Tibial nerve (tissue), 4 donors: ENCODE data around the gene EPG5. TPM values are rescaled to one million over a fixed set of nuclear protein-coding genes. Genes with fewer than 3 reads are reported as not detected.

Experiments used
- DNase-seq, 2 donors: peaks; one replicate each; pipeline ENCODE4 v3.0.0-alpha.2; 2019; ENCODE audit warnings: low spot score in 2 of 2
- H3K27ac ChIP-seq, 4 donors: fragments of 200-600 bp; sonication (generic) in 3 of 4; one replicate each; pipeline ENCODE4 v1.5.1; 2017 to 2019; ENCODE audit warnings: mild to moderate bottlenecking in 1 of 4
- H3K27me3 ChIP-seq, 2 donors: fragments of 200-600 bp; sonication (generic) in 1 of 2; one replicate each; pipeline versions ENCODE4 v1.5.1 to v1.6.0; 2017 to 2019
- H3K36me3 ChIP-seq, 3 donors: fragments of 200-600 bp; sonication (generic); one replicate each; pipeline ENCODE4 v1.5.1; 2018 to 2019
- H3K4me1 ChIP-seq, 4 donors: fragments of 200-600 bp; sonication (generic) in 3 of 4; one replicate each; pipeline ENCODE4 v1.5.1; 2017 to 2019
- H3K4me3 ChIP-seq, 4 donors: fragments of 200-600 bp; sonication (generic) in 3 of 4; one replicate each; pipeline ENCODE4 v1.5.1; 2017 to 2019; ENCODE audit warnings: mild to moderate bottlenecking in 1 of 4, moderate library complexity in 1 of 4
- H3K9me3 ChIP-seq, 4 donors: fragments of 200-600 bp; sonication (generic) in 3 of 4; one replicate each; pipeline ENCODE4 v1.5.1; 2017 to 2019
- EP300 ChIP-seq, 2 donors: sonication (generic); formaldehyde crosslinking; IDR thresholded peaks; one replicate each; pipeline ENCODE4 v1.6.1; 2017; ENCODE audit warnings: antibody characterized with exemption in 2 of 2, mild to moderate bottlenecking in 1 of 2
- POLR2A ChIP-seq, 2 donors: fragments of 450-650 bp; IDR thresholded peaks; one replicate each; pipeline ENCODE4 v1.6.1; 2017; ENCODE audit warnings: antibody characterized with exemption in 2 of 2, mild to moderate bottlenecking in 2 of 2, moderate library complexity in 2 of 2
- WGBS, 2 donors: methylation state at CpG; one replicate each; pipeline ENCODE4 v1.1.5; 2018; 5-methylcytosine and 5-hydroxymethylcytosine counted together
- total RNA-seq, 4 donors: library from RNA; depleted of rRNA; stranded (reverse); fragments of >200 nt; gene quantifications; one replicate each; pipeline ENCODE4 v1.1.0, GENCODE V29; 2016
- TF ChIP-seq, protein P1 (sequence below), 5 experiments: fragments of 200-600 bp in 3 of 5; fragments of 450-650 bp in 2 of 5; sonication (generic) in 3 of 5; IDR thresholded peaks; one replicate each; pipeline ENCODE4 v1.5.1; 2016 to 2019; ENCODE audit warnings: antibody characterized with exemption in 5 of 5, mild to moderate bottlenecking in 3 of 5, moderate library complexity in 2 of 5

EPG5 gene
- total RNA-seq, 4 donors from 2014 or later = 26.1 to 48.3 (median 40.6) TPM

DNA sequence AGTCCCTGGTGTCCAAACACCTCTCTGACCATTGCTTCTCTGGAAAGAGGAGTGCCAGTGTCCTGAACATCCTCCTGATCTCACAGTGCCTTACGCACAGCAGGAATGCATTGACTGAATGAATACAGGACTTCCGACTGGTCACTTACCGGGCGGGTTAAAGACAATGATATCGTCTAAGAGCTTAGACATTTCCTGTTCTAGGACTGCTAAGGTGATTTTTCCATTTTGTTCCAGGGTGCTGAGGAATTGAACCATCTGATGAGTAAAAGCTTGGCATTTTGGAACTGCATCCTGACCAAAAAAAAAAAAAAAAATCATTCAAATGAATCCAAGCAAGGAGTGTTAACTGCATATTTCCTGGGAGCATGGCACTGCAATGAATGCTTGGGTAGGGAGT is 101.7 kb downstream of the EPG5 start:
- no peaks in the 10 kb centered on the region for H3K27me3 ChIP-seq
- no peak overlapping the region for H3K27ac ChIP-seq
- H3K9me3 ChIP-seq = no peaks in the 10 kb centered on the region
- WGBS, 2 donors = 95 to 96% methylated on average over 5 of the region's 5 CpGs
- no peak for DNase-seq
- no peak overlapping the region for H3K4me3 ChIP-seq
- H3K36me3 ChIP-seq = peaks cover 0 to 96% (median 20%) of the 10 kb centered on the region in 3 donors
- TF ChIP-seq POLR2A (IDR thresholded peaks at IDR 0.05) = no peak
- TF ChIP-seq, protein P1, sequence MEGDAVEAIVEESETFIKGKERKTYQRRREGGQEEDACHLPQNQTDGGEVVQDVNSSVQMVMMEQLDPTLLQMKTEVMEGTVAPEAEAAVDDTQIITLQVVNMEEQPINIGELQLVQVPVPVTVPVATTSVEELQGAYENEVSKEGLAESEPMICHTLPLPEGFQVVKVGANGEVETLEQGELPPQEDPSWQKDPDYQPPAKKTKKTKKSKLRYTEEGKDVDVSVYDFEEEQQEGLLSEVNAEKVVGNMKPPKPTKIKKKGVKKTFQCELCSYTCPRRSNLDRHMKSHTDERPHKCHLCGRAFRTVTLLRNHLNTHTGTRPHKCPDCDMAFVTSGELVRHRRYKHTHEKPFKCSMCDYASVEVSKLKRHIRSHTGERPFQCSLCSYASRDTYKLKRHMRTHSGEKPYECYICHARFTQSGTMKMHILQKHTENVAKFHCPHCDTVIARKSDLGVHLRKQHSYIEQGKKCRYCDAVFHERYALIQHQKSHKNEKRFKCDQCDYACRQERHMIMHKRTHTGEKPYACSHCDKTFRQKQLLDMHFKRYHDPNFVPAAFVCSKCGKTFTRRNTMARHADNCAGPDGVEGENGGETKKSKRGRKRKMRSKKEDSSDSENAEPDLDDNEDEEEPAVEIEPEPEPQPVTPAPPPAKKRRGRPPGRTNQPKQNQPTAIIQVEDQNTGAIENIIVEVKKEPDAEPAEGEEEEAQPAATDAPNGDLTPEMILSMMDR (IDR thresholded peaks at IDR 0.05) = no peak
- TF ChIP-seq EP300 (IDR thresholded peaks at IDR 0.05) = no peak
- H3K4me1 ChIP-seq = no peaks in the 10 kb centered on the region

DNA sequence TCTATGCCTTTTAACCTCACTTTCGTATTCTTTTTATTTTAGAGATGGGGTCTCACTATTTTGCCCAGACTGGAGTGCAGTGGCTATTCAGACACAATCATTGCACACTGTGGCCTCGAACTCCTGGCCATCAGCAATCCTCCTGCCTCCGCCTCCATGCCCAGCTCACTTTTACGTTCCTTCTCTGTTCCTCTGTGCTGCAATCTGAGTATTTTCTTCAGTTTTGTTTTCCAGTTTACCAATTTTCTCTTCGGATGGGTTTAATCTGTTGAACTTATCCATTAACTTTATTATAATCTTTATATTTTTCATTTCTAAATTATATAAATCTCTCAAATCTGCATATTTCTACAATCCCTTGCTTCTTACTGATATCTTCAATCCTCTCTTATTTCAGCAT is 103.0 kb downstream of the EPG5 start:
- Histone ChIP-seq H3K4me1 (no peaks in the 10 kb centered on the region), H3K27me3 (no peaks in the 10 kb centered on the region), H3K36me3 (peaks cover 0 to 96% (median 20%) of the 10 kb centered on the region in 3 donors), H3K27ac (no peak overlapping the region), H3K9me3 (no peaks in the 10 kb centered on the region), H3K4me3 (no peak overlapping the region)
- no peak for TF ChIP-seq EP300 (IDR thresholded peaks at IDR 0.05)
- TF ChIP-seq, protein P1 (IDR thresholded peaks at IDR 0.05) = no peak
- TF ChIP-seq POLR2A (IDR thresholded peaks at IDR 0.05) = no peak
- no peak for DNase-seq
- 97 to 98% methylated on average over 5 of the region's 5 CpGs for WGBS, 2 donors

DNA sequence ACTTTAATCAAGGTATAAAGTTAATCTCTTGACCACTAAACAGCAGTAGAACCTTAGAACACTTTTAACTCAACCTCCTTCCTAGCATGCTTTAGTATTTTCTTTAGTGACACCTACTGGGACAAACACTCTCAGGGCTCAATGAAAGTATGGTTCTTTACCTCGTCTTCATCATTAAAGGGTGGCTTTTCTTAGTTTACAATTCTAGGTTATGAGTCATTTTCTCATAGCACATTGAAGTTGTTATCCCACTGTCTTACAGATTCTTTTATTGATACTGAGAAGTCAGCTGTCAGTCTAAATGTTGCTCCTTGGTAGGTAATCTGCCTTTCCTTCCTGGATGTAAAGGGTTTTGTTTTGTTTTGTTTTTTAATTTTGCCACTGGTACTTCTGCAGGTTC is 103.7 kb downstream of the EPG5 start:
- 91 to 94% methylated on average over 1 of the region's 1 CpG for WGBS, 2 donors
- no peak overlapping the region for H3K27ac ChIP-seq
- no peak for TF ChIP-seq EP300 (IDR thresholded peaks at IDR 0.05)
- TF ChIP-seq, protein P1 (IDR thresholded peaks at IDR 0.05) = no peak
- no peak for TF ChIP-seq POLR2A (IDR thresholded peaks at IDR 0.05)
- no peaks in the 10 kb centered on the region for H3K9me3 ChIP-seq
- H3K27me3 ChIP-seq = no peaks in the 10 kb centered on the region
- peaks cover 0 to 98% (median 21%) of the 10 kb centered on the region in 3 donors for H3K36me3 ChIP-seq
- H3K4me3 ChIP-seq = no peak overlapping the region
- no peaks in the 10 kb centered on the region for H3K4me1 ChIP-seq
- no peak for DNase-seq

DNA sequence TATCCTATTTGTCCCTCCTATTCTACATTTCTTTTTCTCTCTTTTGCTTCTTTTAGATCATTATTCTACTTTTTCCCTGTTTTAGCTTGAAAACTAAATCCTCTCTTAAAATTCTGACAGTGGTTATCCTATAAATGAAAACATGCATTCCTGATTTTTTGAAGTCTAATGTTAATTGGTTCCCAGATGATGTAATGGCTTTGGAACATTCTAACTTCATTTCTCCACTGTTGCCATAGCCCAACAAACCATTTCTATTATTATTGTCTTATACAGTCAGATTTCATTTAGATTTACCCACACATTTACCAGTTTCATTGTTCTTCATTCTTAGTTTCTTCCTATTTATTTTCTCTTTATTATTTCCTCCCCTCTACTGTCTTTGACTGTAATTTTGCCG is 105.2 kb downstream of the EPG5 start:
- WGBS, 2 donors = 98% methylated on average over 1 of the region's 1 CpG
- DNase-seq = no peak
- H3K4me3 ChIP-seq = no peak overlapping the region
- TF ChIP-seq POLR2A (IDR thresholded peaks at IDR 0.05) (no peak), EP300 (IDR thresholded peaks at IDR 0.05) (no peak)
- TF ChIP-seq, protein P1 (IDR thresholded peaks at IDR 0.05) = no peak
- no peak overlapping the region for H3K27ac ChIP-seq
- H3K9me3 ChIP-seq = no peaks in the 10 kb centered on the region
- peaks cover 0 to 98% (median 18%) of the 10 kb centered on the region in 3 donors for H3K36me3 ChIP-seq
- H3K4me1 ChIP-seq = no peaks in the 10 kb centered on the region
- no peaks in the 10 kb centered on the region for H3K27me3 ChIP-seq

DNA sequence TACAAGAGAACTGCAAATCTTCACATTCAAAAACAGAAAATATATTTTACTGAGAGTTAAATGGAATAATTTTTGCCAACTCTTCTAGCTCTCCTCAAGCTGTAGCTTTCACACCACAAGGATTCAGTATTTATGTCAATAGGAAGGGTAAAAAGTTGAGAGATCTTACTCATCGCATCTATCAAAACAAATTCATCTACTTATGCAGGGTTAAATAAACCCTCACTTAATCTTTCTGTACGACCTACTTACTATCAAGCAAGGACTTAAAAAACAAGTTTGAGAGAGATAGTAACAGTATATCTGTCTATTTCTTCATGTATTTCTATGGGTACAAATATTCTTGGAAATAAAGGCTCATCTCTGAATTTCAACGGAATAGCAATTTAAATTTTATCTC is 106.2 kb downstream of the EPG5 start:
- H3K4me1 ChIP-seq = no peaks in the 10 kb centered on the region
- TF ChIP-seq POLR2A (IDR thresholded peaks at IDR 0.05) (no peak), EP300 (IDR thresholded peaks at IDR 0.05) (no peak)
- TF ChIP-seq, protein P1 (IDR thresholded peaks at IDR 0.05) = no peak
- peaks cover 0 to 98% (median 15%) of the 10 kb centered on the region in 3 donors for H3K36me3 ChIP-seq
- no peak for DNase-seq
- H3K27me3 ChIP-seq = no peaks in the 10 kb centered on the region
- no peak overlapping the region for H3K27ac ChIP-seq
- WGBS, 2 donors = 83 to 91% methylated on average over 3 of the region's 3 CpGs
- H3K4me3 ChIP-seq = no peak overlapping the region
- H3K9me3 ChIP-seq = no peaks in the 10 kb centered on the region
